ENCODE results near the gene DENND10.
"Not testable (repeated sequence)": the region's sequence is repeated elsewhere in the genome, so short reads cannot be mapped to it uniquely, and the experiment has no call there.

The DENND10 gene

GRCh38 chr10:119135513-119135881 lies 31.6 kb downstream of the DENND10 start:
- DNase-seq = no peak

DNA sequence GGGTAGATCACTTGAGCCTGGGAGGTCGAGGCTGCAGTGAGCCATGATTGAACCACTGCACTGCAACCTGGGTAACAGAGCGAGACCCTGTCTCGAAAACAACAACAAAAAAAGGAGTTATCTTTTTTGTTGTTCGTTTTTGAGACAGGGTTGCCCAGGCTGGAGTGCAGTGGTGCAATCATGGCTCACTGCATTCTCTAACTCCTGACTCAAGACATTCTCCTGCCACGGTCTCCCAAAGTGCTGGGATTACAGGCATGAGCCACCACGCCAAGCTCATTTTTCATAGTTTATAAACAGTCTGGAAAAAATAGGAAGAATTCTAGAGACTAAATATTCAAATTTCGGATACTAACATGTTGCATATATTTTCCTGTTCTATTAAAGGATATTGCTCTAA lies 32.2 kb downstream of the DENND10 start:
- DNase-seq = no peak

DNA sequence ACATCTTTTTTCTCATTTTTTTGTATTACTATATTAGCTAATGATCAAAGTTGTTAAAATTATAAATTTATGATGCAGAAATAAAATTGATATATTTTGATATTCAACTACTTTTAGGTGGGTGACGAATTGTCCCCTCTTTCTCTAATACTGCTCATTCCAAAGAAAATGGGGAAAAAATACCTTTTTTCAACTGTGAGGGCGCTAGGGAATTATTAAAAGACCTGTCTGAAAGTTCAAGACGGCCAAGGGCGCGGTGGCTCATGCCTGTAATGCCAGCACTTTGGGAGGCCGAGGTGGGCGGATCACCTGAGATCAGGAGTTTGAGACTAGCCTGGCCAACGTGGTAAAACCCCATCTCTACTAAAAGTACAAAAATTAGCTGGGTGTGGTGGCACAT lies 34.0 kb downstream of the DENND10 start:
- not testable (repeated sequence) for DNase-seq

DNA sequence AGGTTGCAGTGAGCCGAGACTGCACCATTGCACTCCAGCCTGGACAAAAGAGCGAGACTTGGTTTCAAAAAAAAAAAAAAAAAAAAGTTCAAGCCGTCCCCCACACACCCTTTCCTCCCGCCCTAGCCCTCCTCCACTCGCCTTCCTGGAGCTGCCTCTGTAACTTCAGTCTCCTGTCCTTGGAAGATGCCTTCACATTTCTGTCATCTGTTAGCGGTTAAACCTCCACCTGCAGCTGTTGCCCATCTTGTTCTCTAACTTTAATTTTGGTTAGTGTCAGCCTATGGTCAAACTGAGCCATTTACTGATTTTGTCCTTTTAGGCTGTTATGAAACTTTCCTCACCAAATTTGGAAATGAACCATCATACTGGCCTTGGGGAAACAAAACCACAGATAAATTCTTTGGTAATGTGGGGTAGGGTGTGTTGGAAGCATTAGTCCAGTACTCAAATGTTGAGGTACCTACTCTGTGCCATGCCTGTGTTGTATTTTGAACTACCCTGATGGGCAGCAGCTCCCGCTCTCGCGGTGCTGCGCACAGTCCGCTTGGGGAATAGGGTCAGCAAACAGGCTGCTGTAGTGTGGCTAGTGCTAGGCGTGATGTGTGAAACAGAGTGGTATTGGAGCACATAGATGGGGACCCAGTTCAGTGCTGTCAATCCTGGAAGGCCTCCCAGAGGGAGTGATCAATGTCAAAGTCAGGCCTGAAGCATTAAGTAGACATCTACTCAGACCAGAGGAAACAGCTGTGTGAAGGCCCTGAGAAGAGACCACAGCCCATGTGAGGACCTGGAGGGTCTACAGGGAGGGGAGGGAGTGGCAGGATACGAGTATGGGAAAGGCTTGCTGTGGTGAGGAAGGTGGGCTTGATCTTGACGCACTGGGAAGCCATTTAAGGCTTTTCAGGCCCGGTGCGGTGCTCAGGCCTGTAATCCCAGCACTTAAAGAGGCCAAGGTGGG lies 34.7 kb downstream of the DENND10 start:
- no peak for DNase-seq

DNA sequence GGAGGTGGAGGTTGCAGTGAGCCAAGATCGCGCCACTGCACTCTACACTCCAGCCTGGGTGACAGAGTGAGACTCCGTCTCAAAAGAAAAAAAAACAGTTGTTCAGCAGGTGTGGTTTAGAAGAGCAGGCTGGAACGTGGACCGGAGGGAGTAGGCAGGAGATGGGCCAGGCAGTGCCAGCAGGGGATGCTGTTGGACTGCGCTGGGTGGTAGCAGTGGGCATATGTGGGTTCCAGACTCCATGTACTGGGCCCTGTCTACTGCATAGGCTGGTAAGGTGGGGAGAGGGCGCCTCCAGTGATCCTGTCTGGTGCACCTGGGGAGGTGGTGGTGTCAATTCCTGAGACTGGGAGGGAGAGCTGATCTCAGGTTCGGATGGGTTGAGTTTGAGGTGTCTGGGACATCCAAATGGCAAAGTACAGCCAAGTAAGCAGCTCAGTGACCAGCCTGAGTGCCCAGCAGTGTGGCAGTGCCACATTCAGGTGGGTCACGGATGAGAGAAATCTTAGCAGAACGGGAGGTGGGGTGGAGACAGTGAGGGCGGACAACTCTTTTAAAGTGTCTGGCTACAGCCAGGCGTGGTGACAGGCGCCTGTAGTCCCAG lies 35.7 kb downstream of the DENND10 start:
- DNase-seq = peak; percentile 32

- no peak for DNase-seq
These were observed 36.8 kb downstream of the DENND10 start for GRCh38 chr10:119140603-119141245.

DNA sequence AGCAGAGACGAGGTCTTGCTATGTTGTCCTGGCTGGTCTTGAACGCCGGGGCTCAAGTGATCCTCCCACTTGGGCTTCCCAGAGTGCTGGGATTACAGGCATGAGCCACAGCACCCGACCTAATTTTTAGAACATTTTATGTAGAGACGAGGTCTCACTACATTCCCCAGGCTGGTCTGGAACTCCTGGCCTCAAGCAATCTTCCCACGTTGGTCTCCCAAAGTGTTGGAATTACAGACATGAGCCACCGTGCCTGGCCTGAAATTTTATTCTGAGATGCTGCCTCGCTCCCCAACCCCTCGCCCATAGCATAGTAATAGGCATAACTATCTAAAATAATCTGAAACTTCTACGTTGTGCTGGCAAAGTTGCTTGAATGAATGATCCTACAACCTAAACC lies 39.7 kb downstream of the DENND10 start:
- DNase-seq = no peak

- DNase-seq = no peak
These were observed 45.2 kb downstream of the DENND10 start for GRCh38 chr10:119149157-119149556.

DNA sequence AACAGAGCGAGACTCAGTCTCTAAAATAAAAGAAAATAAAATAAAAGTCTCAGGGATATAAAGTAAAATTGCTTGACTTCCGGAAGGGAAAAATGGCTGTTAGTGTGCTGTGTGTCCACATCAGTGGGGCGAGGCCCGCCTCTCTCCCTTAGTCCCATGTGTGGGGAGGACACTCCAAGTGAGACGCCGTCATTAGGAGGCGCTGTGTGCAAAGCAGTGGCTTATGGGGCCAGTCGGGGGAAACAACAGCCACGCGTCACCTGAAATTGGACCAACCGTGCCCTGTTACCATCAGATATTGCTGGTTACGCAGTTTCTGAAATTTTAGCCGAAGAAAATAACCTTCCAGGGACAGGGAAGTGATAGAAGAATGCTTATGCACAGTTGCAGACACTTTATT lies 45.8 kb downstream of the DENND10 start:
- no peak for DNase-seq

GRCh38 chr10:119151601-119152000 lies 47.7 kb downstream of the DENND10 start:
- DNase-seq = not testable (repeated sequence)

DNA sequence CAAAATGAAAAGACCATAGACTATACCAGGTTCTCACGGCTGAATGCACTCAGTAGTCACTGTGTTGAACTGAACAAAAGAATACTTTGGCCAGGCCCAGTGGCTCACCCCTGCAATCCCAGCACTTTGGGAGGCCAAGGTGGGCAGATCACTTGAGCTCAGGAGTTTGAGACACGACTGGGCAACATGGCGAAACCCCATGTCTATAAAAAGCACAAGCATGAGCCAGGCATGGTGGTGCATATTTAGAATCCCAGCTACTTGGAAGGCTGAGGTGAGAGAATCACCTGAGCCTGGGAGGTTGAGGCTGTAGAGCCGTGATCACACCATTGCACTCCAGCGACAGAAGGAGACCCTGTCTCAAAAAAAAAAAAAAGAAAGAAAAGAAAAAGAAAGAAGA lies 49.1 kb downstream of the DENND10 start:
- DNase-seq = no peak

DNA sequence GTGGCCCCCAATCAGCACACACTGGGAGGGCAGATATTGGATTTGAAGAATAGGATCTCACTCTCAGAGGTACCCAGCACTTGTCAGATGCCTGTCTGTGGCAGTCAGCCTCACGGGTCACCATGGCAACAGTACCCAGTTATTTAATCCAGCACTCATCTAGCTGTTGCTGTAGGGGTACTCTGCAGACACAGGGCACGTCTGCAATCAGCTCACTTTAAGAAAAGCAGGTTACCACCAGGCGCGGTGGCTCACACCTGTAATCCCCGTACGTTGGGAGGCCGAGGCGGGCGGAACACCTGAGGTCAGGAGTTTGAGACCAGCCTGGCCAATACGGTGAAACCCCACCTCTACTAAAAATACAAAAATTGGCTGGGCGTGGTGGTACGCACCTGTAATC lies 49.7 kb downstream of the DENND10 start:
- no peak for DNase-seq

DNA sequence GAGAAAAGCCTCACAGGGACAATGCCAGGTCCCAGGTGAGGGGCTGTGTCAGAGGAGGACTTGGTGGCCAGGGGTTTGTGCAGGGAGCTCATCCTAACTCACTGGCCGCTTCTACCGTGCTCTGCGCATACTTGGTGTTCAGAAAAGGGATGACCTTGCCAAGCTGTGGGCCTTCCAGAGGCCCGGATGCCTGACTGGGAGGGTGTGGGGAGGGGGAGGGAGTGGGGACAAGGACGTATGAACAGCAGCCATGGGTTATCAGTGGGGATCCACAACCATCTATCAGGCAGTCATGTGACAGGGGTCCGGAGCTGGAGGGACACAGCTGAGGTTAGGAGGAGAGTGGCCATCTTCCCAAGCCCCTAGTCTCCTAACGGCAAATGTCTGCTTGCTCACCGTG lies 55.4 kb downstream of the DENND10 start:
- DNase-seq = no peak

GRCh38 chr10:119161680-119162451 lies 58.0 kb downstream of the DENND10 start:
- DNase-seq = no peak

DNA sequence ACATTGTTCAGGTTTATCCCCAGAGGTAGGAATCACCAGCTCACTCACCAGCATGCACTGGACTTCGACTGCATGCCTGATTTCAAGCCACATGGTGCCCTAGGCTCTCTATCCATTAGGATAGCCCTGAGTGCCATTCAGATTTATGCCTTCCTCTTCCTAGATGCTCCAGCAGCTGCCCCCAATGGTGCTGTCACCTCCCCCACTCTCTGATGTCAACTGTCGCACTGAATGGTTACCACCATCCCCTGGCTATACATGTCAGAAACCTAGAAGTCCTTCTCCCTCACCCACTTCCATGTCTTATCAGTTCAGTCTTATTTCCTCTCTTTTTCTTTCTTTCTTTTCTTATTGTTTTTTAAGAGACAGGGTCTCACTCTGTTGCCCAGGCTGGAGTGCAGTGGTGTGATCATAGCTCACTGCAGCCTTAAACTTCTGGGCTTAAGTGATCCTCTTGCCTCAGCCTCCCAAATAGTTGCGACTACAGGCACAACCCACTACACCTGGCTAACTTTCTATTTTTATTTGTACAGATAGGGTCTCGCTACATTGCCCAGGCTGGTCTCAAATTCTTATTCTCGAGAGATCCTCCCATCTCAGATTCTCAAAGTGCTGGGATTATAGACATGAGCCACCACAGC lies 58.7 kb downstream of the DENND10 start:
- no peak for DNase-seq

DNA sequence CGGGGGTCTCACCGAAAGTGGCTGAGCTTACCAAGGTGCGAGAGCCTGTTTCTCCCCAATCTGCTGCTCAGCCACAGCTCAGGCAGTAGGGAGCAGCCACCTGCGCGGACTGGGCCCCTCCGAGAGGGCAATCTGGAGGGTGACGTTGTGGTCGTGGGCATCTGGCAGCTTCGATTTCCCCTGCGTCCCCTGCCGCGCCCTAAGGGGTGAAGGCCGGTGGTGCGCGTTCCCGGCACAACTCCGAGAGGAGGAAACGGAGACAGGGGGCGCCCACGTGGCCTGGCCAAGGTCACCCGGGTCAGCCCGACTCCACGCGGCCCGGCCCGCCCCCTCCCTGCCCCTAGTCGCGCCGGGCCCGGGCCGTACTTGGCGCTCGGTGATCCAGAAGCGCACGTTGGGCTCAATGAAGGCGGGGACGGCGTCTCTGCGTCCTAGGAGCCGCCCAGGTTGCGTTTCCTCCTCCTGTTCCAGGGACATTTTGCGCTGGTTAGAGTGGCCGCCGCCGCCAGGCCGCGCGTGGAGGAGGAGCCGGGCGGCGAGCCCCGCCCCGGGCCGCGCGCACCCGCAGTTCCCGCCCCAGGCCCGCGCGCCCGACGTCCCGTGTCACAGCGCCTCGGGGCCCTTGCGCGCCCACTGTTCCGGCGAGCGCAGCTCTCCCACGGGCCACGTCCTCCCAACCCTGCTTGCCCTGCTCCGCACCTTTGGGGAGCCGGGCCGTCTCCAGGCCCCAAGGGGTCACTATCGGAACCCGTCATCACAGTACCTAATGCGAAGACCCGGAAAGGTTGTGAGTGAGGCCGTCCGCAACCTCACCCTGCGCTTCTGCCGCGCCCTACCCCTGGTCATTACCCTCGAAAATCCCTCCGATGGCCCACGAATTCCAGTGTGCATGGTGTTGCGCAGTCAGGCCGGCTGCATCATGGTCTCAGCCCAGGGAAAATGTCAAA lies 61.5 kb downstream of the DENND10 start, which contains the start of gene SFXN4:
Gene SFXN4 (minus strand): TSS at position 544 of the 947 bp plus-strand sequence. CDS start 67 bp downstream, at position 477.
- peak; percentile 67 for DNase-seq

DNA sequence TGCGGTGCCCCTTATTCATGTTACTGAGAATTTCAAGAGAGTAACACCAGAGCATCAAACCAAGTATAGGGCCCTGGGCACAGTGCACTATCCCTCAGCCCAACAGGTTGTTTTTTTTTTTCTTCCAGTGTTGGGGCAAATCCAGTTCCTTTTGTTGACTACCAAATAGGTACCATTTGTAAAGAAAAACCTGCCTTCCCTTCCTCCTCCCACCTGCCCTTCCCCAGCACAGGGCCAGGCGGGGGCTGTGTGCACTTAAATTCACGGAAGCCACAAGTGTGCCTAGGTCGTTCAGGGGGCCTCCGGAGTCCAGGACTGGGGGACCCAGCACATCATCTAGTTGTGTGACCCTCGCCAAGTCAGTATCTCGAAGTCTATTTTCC lies 62.2 kb downstream of the DENND10 start:
- no peak for DNase-seq

- DNase-seq = peak; percentile 5
These were observed 62.7 kb downstream of the DENND10 start for GRCh38 chr10:119166564-119166963.

- DNase-seq = no peak
These were observed 63.1 kb downstream of the DENND10 start for GRCh38 chr10:119167041-119167440.

GRCh38 chr10:119174109-119174508 lies 70.2 kb downstream of the DENND10 start:
- no peak for DNase-seq

DNA sequence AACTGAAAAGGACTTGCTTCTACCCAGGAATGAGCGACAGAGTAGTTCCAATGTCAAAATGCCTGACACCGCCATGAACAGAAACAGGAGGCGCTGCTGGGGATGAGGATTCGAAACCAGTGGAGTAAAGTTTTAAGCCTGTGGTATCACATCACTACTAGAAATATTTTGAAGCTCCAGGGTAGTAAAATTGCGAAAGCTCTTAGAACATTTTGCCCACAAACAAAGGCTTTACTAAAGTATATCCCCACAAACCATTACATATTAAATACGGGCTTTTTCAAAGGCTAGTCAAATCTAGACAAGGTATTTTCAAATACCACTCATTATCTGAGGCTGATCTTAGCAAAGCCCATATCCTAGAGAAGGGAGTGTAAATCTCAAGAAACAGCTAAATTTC lies 72.3 kb downstream of the DENND10 start:
- no peak for DNase-seq

Measured in NCI-H510A treated with DMSO at 0.1 percent for 48 hours (cell line).